Activated CD4-positive, CD25-positive, alpha-beta regulatory T cell treated with anti-CD3 and anti-CD28 coated beads, Interleukin-2, amount 50 U/mL, for 72 hours (primary cell): ENCODE measurements around the gene VEPH1.
"Not testable (repeated sequence)": the region's sequence is repeated elsewhere in the genome, so short reads cannot be mapped to it uniquely, and the experiment has no call there.

Source experiments
- DNase-seq: peaks from one replicate; pipeline ENCODE4 v3.0.0; 2021

The VEPH1 gene

DNA sequence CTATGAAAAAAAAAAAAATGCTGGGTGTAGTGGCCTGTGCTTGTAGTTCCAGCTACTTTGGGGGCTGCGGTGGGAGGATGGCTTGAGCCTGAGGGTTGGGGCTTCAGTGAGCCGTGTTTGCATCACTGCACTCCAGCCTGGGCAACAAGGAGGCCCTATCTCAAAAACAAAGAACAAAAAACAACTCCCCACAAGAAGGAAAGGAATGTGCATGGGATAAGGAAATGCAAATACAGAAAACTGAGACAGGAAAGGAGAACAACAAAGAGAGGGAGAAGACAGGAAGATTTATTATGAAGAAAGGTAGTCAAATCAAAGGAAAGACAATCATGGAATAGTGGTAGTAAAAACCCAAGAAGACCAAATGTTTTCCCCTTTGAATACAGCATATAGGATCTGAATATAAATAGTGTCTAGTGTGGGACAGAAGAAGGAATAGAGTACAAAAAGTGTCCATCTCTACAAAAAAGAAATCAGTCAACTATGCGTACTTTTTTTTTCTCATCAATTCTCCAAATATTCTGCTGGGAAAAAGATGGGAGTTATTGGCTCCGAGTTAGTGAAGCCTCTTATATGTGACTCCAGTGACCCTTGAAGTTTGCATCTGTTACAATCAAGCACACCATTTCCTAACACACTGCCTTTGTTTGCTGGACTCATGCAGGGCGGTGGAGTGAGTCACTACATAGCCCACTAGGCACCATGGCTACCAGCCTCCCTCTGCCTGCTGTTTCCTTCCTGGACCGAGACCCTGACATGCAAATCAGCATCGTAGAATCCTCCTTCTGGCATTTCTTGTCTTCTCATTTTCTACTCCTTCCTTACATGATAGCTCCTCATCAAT is 167.8 kb downstream of the VEPH1 start:
- DNase-seq = no peak

- DNase-seq = no peak
These were observed 169.6 kb downstream of the VEPH1 start for GRCh38 chr3:157333551-157333991.

- DNase-seq = no peak
These were observed 173.0 kb downstream of the VEPH1 start for GRCh38 chr3:157330206-157330605.

DNA sequence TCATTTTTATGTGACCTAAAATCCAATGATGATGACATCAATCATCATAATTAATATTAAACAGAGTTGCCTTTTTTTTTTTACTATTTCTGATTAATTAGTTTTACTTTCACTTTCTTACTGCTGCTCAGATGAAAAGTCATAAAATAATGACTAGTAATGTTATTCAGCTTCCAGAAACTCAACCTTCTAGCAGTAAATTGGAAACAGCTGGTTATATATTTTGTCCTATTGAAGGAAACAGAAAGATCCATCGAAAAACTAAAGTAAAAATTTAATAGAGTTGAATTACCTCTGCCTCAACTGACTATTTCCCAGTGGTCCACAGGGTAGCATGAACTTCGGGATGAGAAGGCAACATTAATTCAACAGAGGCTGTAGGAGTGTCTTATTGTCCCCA is 173.7 kb downstream of the VEPH1 start:
- no peak for DNase-seq

- DNase-seq = no peak
These were observed 175.4 kb downstream of the VEPH1 start for GRCh38 chr3:157327837-157328236.

DNA sequence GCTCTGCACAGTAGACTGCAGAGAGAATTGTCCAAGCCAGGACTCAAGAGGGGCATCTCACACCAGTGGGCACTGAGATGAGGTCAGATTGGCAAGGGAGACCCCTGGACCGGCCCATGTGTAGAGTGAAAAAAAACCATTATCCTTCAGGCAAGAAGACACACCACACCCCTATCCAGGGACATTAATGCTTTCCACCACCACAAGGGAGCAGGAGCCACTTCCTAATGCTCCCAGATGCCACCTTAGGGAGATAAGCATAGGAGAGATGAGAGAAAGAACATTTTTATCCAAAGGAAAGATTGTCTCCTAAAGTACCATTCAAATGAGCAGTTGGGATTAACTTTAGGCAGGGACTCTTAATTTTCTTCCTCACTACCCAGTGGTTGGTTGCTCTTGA is 176.2 kb downstream of the VEPH1 start:
- DNase-seq = no peak

- not testable (repeated sequence) for DNase-seq
These were observed 178.3 kb downstream of the VEPH1 start for GRCh38 chr3:157324869-157325268.

DNA sequence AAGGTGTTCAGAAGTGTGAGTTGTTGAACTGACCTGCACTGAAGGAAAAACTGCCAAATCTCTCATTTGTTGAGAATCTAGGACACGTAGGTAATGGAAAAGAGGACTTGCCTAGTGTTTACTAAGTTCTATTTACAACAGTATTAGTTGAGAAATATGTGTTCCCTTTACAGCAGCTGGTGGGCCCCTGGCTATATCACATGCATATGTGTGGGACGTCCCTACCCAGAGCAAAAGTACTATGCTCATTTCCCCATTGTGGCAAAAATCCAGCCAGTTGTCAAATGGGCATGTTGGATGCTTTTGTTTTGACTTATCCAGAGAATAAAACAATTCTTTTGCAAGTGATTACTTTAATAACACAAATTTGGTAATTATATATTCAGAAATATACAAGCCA is 179.9 kb downstream of the VEPH1 start:
- no peak for DNase-seq

DNA sequence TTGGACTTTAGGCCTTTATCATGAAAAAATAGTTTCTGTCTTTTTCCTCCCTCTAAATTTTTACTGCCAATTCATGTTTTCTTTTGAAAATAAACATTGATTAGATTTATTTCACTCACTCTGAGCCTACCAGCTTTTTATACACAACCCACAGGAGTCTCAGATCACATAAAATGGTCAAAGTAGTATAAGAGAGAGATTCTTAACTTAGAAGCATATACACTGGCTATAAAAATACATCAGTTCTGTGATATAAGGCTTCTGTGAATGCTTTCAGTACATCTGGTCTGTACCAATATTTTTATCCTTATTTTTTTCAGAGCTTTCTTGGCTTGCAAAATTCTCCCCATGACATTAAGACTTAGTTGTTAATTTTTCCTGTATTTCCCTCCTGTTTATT is 183.5 kb downstream of the VEPH1 start:
- DNase-seq = no peak

GRCh38 chr3:157318639-157319288 is 184.5 kb downstream of the VEPH1 start:
- DNase-seq = no peak

DNA sequence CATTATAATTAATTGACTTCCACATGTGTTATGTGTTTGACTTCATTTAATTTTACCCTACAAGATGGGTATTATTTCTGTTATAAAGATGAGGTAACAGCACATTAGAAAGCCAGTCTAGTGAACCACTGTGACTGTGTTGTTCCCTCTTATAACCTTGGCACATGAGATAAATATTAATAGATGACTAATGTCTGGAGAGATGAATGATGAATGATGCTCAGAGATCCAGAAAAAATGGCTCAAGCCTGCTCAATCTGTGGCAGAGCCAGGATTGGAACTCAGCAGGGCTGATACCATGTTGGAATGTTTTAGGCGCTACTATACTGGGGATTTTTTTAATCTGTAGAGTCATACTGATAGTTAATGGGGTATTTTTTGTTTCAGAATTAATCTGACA is 185.3 kb downstream of the VEPH1 start:
- no peak for DNase-seq

GRCh38 chr3:157313186-157313585 is 190.0 kb downstream of the VEPH1 start:
- DNase-seq = no peak

- no peak for DNase-seq
These were observed 190.9 kb downstream of the VEPH1 start for GRCh38 chr3:157312376-157312745.

DNA sequence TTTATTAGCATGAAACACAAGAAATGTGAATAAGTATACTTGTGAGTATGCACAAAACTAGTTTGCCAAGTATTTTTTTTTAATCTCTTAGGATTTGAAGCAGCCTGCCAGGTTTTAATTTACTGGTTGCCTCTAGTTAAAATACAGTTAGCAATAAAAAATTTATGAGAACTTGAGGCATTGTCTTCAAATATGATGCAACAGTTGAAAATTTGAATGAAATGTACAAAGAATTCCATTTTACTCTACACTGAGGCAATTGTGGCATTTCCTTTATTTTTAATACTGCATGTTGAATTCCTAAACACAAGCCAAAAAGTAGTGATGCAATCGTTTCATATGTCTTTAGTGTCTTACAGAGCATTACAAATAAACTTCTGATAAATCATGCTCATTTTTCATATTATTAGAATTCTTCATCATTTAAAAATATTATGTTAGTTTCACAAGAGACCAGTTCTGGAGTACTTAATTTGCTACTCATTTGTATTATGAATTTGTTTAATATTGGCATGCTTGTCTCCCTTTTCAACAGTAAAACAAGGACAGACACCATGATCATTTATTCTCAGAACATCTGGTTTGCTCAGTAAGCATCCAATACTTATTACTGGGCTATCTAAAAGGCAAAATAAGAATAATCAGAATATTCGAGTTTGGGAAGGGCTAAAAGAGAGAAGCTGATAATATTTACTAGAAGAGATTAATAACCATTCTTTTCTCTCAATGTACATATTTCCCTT is 191.4 kb downstream of the VEPH1 start:
- DNase-seq = no peak

DNA sequence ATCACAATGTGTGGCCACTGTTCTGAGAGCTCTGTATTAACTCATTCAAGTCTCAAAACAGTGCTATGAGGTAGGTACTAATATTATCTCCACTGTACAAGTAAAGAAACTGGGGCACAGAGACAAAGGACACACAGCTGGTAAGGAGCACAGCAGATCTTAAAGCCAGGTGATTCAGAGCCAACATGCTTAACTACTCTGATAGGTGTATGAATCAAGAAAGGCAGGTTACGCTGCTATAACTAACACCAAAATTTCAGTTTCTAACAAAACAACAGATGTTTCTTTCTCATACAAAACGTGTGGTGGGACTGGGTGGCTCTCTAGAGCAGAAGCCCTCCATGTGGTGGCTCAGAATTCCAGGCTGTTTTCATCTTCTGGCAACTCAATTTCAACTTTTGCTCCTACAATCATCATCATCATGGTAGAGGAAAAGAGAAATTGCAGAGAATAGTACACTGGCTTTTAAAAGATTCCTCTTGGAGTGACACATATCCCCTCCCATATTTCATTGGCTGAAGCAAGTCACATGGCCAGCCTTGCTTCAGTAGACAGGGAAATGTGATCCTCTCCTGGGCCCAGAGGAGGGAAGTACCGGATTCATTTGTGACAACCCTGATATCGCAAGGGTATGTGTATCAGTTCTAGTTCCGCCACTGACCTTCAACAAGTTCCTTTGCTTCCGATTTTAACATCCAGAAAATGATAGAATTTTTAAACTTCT is 192.7 kb downstream of the VEPH1 start:
- DNase-seq = no peak

DNA sequence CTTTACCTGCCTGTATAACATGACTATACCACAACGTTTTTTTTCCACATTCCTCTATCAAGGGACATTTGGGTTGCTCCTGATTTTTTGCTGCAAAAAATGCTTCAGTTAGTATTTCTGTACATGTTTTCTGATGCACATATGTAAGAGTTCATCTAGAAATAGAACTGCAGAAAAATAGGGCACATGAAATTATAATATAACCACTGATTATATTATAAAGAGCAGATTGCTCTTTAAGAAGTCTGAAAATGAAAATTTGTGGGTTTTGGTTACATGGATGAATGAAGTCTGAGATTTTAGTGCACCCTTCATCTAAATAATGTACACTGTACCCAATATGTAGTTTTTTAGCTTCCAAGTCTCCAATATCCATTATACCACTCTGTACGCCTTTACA is 196.7 kb downstream of the VEPH1 start:
- DNase-seq = no peak

GRCh38 chr3:157305392-157305791 is 197.8 kb downstream of the VEPH1 start:
- DNase-seq = no peak

DNA sequence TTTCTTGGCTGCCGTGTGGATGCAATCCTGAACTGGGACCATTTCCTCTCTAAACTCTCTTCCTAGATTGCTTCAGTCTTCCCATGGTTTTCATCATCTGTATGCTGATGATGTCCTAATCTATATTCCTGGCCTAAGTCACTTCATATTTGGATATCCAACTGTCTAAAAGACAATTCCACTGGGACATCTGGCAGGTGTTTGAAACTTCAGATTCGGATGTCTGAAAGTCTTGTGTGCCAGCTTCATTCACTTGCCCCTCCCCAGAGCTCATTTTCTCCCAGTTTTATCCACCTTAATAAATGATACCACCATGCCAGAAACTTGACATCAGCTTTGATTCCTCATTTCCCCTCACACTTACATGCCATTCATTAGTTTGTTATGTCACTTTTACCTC is 201.5 kb downstream of the VEPH1 start:
- DNase-seq = no peak

DNA sequence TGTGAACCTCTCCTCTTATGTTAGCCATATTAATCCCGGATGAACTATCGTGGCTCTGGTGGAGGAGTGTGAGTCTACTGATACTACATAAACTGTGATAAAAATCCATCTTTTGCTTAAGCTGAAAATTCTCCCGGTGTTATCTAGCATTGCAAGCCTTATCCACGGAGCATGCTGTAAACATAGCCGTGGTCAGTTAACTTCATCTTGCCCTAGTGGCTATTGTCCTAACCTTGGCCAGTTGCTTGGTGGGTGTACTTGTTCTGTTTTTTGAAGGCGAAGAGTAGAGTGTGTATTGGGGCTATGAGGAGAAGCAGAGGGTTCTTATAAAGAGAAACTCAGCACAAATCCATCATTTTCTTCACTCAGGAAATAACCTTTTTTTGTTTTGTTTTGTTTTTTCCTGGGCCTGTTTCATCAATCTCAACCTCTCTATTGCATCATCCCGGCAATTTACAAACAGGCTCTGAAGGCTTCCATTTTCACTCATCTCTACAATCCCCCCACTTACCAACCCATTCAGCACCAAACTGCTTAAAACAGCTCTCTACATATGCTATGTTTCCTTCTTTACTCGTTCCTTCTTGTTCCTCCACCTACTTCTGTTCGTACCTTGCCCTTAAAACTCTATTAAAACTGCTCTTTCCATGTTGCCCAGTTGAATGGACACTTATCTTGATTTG is 202.1 kb downstream of the VEPH1 start:
- no peak for DNase-seq

GRCh38 chr3:157300094-157300493 is 203.1 kb downstream of the VEPH1 start:
- DNase-seq = no peak

GRCh38 chr3:157297328-157297915 is 205.8 kb downstream of the VEPH1 start:
- no peak for DNase-seq

GRCh38 chr3:157294953-157295352 is 208.3 kb downstream of the VEPH1 start:
- DNase-seq = no peak
